Neutrophil (primary cell): Measurements from ENCODE around the gene RABGAP1L.

ENCODE experiments used
- H3K27ac ChIP-seq: fragments of 200-600 bp; sonication (generic); 2 replicates; pipeline ENCODE4 v1.5.1; 2016; ENCODE audit warnings: mild to moderate bottlenecking, moderate library complexity
- H3K27me3 ChIP-seq: fragments of 200-600 bp; sonication (generic); 2 replicates; pipeline ENCODE4 v1.6.0; 2016; ENCODE audit warnings: mild to moderate bottlenecking
- H3K36me3 ChIP-seq: fragments of 200-600 bp; sonication (generic); 2 replicates; pipeline ENCODE4 v1.5.1; 2017
- H3K4me1 ChIP-seq, 2 experiments: fragments of 200-600 bp in 1 of 2; sonication (generic) in 1 of 2; 1 replicate in 1 of 2; 2 replicates in 1 of 2; pipeline versions ENCODE4 v1.5.1 to v1.6.1; 2013 to 2016; ENCODE audit warnings: low read depth in 1 of 2, low read length in 1 of 2, mild to moderate bottlenecking in 1 of 2, moderate library complexity in 1 of 2; ENCODE audit not compliant: control insufficient read depth in 1 of 2, insufficient read depth in 1 of 2
- H3K4me3 ChIP-seq, 2 experiments: fragments of 200-600 bp in 1 of 2; sonication (generic) in 1 of 2; 1 replicate in 1 of 2; 2 replicates in 1 of 2; pipeline ENCODE4 v1.5.1; 2013 to 2016; ENCODE audit warnings: low read depth in 1 of 2, low read length in 1 of 2, mild to moderate bottlenecking in 1 of 2, moderate library complexity in 1 of 2
- H3K9me3 ChIP-seq: fragments of 200-600 bp; sonication (generic); 2 replicates; pipeline ENCODE4 v1.5.1; 2016
- CTCF ChIP-seq: fragments of 200-600 bp; sonication (generic); IDR thresholded peaks from 2 replicates; pipeline ENCODE4 v1.5.1; 2016; ENCODE audit warnings: antibody characterized with exemption

RABGAP1L gene

DNA sequence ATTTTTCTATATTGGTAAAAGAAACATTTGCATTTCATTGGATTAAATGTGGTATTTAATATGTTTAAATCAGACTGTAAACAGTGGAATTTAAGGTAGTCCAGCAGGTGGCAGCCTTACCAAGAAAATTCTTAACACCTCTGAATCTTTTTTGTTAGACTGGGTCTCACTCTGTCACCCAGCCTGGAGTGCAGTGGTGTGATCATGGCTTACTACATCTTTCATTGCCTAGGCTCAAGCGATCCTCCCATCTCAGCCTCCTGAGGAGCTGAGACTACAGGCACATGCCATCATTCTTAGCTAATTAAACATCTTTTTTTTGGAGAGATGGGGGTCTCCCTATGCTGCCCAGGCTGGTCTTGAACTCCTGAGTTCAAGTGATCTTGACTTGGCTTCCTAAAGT lies 98.8 kb downstream of the RABGAP1L start:
- Histone ChIP-seq H3K4me3 (no peak overlapping the region), H3K27ac (no peak overlapping the region), H3K27me3 (no peaks in the 10 kb centered on the region), H3K4me1 (peaks cover 0 to 5% of the 10 kb centered on the region in 2 experiments), H3K36me3 (no peaks in the 10 kb centered on the region), H3K9me3 (no peaks in the 10 kb centered on the region)
- no peak for TF ChIP-seq CTCF

DNA sequence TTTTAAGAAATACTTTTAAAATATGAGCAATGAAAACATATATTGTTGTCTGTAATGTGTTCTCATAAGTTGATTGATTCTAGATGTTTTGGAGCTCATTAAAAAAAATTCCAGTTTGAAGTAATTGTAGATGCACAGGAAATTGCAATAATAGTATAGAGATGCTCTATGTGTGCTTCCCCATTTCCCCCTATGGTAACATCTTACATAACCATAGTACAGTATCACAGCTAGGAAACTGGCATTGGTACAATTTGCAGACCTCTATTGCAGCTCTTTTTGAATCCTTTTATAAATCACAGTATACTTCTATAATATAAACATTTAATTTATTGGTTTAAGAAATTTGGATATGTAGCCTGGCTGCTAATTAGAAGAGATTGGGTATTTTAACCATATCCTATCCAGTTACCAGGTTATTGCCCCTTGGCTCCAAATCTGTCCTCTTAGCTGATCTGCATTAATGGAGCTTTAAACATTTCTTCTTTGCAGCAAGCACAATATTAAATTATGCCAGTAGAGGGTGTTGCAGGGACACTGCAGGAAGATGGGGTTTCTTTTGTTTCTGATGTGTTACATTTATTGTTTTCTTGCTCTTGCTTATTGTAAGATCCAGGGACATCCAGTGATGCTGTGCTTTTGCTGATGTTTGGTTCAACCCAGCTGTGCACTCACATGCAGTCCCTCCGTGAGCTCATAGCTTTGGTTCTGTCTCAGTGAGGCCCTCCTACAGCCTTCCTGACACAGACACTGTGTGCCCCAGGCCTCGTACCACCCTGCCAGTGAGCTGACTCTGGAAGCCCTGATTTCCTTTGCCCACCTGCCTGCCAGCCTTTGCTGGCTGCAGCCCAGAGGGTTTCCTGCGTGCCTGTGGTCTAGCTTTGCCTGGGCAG lies 103.3 kb downstream of the RABGAP1L start:
- H3K36me3 ChIP-seq, result no peaks in the 10 kb centered on the region
- H3K27ac ChIP-seq, result no peak overlapping the region
- peaks cover 0 to 5% of the 10 kb centered on the region in 2 experiments for H3K4me1 ChIP-seq
- H3K4me3 ChIP-seq, result no peak overlapping the region
- H3K27me3 ChIP-seq, result no peaks in the 10 kb centered on the region
- TF ChIP-seq CTCF, result no peak
- H3K9me3 ChIP-seq, result no peaks in the 10 kb centered on the region

GRCh38 chr1:174265282-174265681 lies 106.0 kb downstream of the RABGAP1L start:
- TF ChIP-seq CTCF, result no peak
- Histone ChIP-seq H3K27me3 (no peaks in the 10 kb centered on the region), H3K4me1 (peaks cover 0 to 5% of the 10 kb centered on the region in 2 experiments), H3K4me3 (no peak overlapping the region), H3K27ac (no peak overlapping the region), H3K9me3 (no peaks in the 10 kb centered on the region), H3K36me3 (no peaks in the 10 kb centered on the region)

DNA sequence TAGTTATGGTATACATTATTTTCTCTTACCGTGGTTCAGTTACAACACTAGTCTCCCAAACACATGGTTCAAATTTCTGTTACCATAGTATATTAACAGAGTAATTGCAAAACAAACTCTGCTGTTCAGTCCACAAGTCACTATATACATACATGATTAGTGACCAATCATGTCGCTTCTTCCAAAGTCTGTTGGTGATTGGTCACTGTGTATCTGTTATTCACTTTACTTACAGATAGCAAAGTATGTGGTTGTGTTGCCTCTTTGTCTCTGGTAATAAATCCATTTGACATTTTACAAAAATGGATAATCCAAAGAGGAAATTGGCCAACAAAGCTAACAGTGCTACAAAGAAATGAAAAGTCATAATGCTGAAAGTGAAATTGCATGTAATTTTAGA lies 107.2 kb downstream of the RABGAP1L start:
- H3K4me3 ChIP-seq, result no peak overlapping the region

GRCh38 chr1:174266991-174267612 lies 107.8 kb downstream of the RABGAP1L start:
- Histone ChIP-seq H3K9me3 (no peaks in the 10 kb centered on the region), H3K27me3 (no peaks in the 10 kb centered on the region), H3K4me3 (no peak overlapping the region), H3K27ac (no peak overlapping the region), H3K36me3 (no peaks in the 10 kb centered on the region), H3K4me1 (peaks cover 0 to 5% of the 10 kb centered on the region in 2 experiments)
- no peak for TF ChIP-seq CTCF

More for the DNA sequence above, 107.2 kb downstream of the RABGAP1L start:
- Histone ChIP-seq H3K9me3 (no peaks in the 10 kb centered on the region), H3K27ac (no peak overlapping the region), H3K36me3 (no peaks in the 10 kb centered on the region), H3K4me1 (peaks cover 0 to 5% of the 10 kb centered on the region in 2 experiments), H3K27me3 (no peaks in the 10 kb centered on the region)
- no peak for TF ChIP-seq CTCF
